Brain microvascular endothelial cell (primary cell): ENCODE results near the gene ZNF83.
A peak's percentile ranks its signal among the peaks of the same experiment; 100 is the strongest.

Experiments
- DNase-seq: peaks from one replicate; pipeline ENCODE4 v3.0.0-alpha.2; 2020
- H3K27ac ChIP-seq: fragments of 250-450 bp; sonication (Bioruptor Pico); 2 replicates; pipeline ENCODE4 v1.5.1; 2020; ENCODE audit warnings: mild to moderate bottlenecking, moderate library complexity
- H3K27me3 ChIP-seq: fragments of 250-450 bp; sonication (Bioruptor Pico); replicated peaks from 2 replicates; pipeline ENCODE4 v1.5.1; 2020; ENCODE audit warnings: mild to moderate bottlenecking
- H3K36me3 ChIP-seq: fragments of 250-450 bp; sonication (Bioruptor Pico); replicated peaks from 2 replicates; pipeline ENCODE4 v1.5.1; 2020; ENCODE audit warnings: mild to moderate bottlenecking
- H3K4me3 ChIP-seq: 2 replicates; pipeline ENCODE4 v1.5.1; 2011; ENCODE audit warnings: low read depth, mild to moderate bottlenecking, control low read depth, low read length, moderate library complexity
- CTCF ChIP-seq: IDR thresholded peaks from 2 replicates; pipeline ENCODE4 v1.5.1; 2011; ENCODE audit warnings: low read depth, mild to moderate bottlenecking, moderate library complexity, low read length, control low read depth, inconsistent platforms; ENCODE audit errors: missing control alignments
- in situ Hi-C: cut with HindIII; loops from 2 replicates; pipeline ENCODE4 v1.10.0; 2017; ENCODE audit warnings: low sequenced_read_pairs, low pct_ligation_motif_present

Gene ZNF83

GRCh38 chr19:52670046-52670445, 31.9 kb upstream of the ZNF83 start:
- no peak for TF ChIP-seq CTCF

GRCh38 chr19:52669586-52669985, 31.4 kb upstream of the ZNF83 start:
- H3K27ac ChIP-seq = no peak overlapping the region
- H3K27me3 ChIP-seq = no peaks in the 10 kb centered on the region
- in situ Hi-C loops = no loop called here

More at GRCh38 chr19:52670046-52670445, 31.9 kb upstream of the ZNF83 start:
- in situ Hi-C loops = no loop called here
- Histone ChIP-seq H3K36me3 (no peaks in the 10 kb centered on the region), H3K27me3 (no peaks in the 10 kb centered on the region), H3K27ac (no peak overlapping the region), H3K4me3 (no peak overlapping the region)
- DNase-seq = no peak

GRCh38 chr19:52667972-52668371, 29.8 kb upstream of the ZNF83 start:
- Histone ChIP-seq H3K27ac (no peak overlapping the region), H3K27me3 (no peaks in the 10 kb centered on the region), H3K36me3 (no peaks in the 10 kb centered on the region), H3K4me3 (no peak overlapping the region)
- in situ Hi-C loops = no loop called here
- DNase-seq = no peak
- TF ChIP-seq CTCF = no peak

More at GRCh38 chr19:52669586-52669985, 31.4 kb upstream of the ZNF83 start:
- no peak for TF ChIP-seq CTCF
- no peak for DNase-seq
- Histone ChIP-seq H3K4me3 (no peak overlapping the region), H3K36me3 (no peaks in the 10 kb centered on the region)

DNA sequence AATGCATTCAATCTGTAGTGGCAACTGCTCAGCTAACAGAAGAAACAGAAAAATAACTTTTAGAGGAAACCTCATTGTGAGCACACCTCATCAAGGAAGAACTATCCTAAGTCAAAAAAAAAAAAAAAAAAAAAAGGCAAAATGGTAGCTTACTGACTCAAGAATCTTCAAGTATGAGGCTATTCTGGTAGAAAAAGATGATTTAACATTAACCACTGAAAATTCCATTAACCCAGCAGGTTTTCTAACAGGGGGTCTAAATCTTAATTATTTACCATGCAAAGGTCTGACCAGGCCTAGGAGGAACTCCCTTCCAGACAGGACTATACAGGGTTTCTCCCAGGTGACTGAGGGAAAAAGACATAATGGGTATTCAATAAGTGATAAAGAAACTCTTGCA, 28.4 kb upstream of the ZNF83 start:
- no peaks in the 10 kb centered on the region for H3K27me3 ChIP-seq
- H3K4me3 ChIP-seq = no peak overlapping the region
- in situ Hi-C loops = no loop called here
- TF ChIP-seq CTCF = no peak
- DNase-seq = no peak
- no peaks in the 10 kb centered on the region for H3K36me3 ChIP-seq
- H3K27ac ChIP-seq = no peak overlapping the region

GRCh38 chr19:52665529-52665928, 27.4 kb upstream of the ZNF83 start:
- H3K27ac ChIP-seq = no peak overlapping the region
- DNase-seq = peak; percentile 34
- no peaks in the 10 kb centered on the region for H3K27me3 ChIP-seq
- TF ChIP-seq CTCF = no peak
- H3K4me3 ChIP-seq = no peak overlapping the region
- in situ Hi-C loops = no loop called here
- H3K36me3 ChIP-seq = peaks cover under 1% of the 10 kb centered on the region

DNA sequence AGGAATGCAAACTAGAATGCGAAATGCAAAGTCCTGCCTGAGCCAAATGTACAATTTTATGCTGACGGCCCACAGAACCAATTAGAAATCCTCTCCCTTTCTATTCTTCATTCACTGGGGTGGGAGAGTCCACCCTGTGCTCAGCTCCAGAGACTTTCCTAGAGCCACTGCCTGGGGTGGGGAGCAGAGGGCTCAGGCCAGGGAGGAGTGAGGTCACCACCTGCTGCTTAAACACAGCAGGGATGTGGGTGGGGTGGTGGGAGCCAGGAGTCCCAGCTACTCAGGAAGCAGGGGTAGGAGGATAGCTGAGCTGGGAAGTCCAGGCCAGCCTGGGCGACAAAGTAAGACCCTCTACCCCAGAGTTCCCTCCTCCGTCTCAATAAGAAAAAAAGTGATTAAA, 26.9 kb upstream of the ZNF83 start:
- TF ChIP-seq CTCF = no peak
- H3K36me3 ChIP-seq = peaks cover 5% of the 10 kb centered on the region
- in situ Hi-C loops = no loop called here

More for the DNA sequence above, 26.9 kb upstream of the ZNF83 start:
- Histone ChIP-seq H3K27ac (no peak overlapping the region), H3K4me3 (no peak overlapping the region), H3K27me3 (no peaks in the 10 kb centered on the region)
- no peak for DNase-seq
